Measurements from ENCODE around the gene ETFB.

DNA sequence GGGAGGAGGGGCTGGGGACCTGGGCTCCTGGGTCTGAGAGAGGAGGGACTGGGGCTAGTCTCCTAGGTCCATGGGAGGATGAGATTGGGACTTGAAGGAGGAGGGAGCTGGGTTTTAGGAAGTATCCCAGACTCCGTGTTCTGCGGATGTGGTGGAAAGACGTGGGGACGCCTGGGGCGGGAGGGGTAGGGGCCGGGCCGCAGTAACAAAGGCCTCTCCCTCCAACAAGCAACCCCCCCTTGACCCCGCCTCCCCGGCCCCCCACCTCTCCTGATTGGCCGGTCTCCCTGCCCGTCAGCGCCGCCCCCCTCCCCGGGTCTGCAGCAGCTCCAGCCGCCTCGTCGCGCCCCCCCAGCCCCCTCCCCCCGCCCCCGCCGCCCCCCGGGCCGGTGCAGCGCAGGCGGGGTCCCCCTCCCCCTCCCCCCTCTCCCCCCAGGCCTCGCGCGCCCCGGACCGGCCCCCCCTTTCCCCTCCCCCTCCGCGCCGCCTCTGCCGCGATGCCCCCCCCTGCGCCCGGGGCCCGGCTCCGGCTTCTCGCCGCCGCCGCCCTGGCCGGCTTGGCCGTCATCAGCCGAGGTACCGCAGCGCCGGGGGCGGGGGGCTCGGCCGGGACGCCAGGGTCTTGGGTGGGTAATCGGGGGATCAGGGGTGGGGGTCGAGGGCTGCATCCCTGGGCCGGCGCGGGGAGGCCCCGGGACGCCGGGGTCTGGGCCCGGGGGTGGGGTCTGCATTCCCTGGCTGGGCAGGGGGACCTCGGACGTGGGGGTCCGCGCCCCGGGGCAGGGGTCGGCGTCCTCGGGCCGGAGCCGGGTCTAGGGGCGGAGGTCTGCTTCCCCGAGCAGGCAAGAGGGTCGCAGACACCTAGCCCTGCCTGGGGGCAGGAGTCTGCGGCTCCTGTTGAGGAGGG is 54.6 kb downstream of the ETFB start, which contains the start of gene IGLON5:
- TF ChIP-seq, protein P1, sequence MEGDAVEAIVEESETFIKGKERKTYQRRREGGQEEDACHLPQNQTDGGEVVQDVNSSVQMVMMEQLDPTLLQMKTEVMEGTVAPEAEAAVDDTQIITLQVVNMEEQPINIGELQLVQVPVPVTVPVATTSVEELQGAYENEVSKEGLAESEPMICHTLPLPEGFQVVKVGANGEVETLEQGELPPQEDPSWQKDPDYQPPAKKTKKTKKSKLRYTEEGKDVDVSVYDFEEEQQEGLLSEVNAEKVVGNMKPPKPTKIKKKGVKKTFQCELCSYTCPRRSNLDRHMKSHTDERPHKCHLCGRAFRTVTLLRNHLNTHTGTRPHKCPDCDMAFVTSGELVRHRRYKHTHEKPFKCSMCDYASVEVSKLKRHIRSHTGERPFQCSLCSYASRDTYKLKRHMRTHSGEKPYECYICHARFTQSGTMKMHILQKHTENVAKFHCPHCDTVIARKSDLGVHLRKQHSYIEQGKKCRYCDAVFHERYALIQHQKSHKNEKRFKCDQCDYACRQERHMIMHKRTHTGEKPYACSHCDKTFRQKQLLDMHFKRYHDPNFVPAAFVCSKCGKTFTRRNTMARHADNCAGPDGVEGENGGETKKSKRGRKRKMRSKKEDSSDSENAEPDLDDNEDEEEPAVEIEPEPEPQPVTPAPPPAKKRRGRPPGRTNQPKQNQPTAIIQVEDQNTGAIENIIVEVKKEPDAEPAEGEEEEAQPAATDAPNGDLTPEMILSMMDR (IDR thresholded peaks at IDR 0.05), result no peak
- no peak for TF ChIP-seq POLR2A (IDR thresholded peaks at IDR 0.05)

Data from body of pancreas (tissue), 4 donors.